Measurements from ENCODE around the gene IL1RAPL1.

DNA sequence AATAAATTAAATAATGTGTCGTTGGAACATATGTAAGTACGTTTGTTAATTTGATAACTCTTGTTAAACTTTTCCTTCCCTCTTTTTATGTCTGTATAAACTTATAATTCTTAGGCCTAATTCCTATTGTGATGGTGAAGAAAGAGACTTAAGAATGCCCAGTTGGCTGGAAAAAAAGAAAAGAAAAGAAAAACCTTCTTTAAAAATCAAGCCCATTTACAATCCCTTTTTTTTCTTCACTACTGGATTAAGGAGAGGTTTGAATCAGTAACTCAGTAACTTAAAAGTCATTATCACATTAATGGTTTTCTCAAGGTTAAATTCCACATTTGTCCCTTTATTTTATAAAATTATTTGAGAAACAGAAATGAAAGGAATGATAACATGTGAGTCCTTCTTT, 1374.8 kb downstream of the IL1RAPL1 start:
- TF ChIP-seq POLR2A (IDR thresholded peaks at IDR 0.05) = no peak
- TF ChIP-seq, protein P1, sequence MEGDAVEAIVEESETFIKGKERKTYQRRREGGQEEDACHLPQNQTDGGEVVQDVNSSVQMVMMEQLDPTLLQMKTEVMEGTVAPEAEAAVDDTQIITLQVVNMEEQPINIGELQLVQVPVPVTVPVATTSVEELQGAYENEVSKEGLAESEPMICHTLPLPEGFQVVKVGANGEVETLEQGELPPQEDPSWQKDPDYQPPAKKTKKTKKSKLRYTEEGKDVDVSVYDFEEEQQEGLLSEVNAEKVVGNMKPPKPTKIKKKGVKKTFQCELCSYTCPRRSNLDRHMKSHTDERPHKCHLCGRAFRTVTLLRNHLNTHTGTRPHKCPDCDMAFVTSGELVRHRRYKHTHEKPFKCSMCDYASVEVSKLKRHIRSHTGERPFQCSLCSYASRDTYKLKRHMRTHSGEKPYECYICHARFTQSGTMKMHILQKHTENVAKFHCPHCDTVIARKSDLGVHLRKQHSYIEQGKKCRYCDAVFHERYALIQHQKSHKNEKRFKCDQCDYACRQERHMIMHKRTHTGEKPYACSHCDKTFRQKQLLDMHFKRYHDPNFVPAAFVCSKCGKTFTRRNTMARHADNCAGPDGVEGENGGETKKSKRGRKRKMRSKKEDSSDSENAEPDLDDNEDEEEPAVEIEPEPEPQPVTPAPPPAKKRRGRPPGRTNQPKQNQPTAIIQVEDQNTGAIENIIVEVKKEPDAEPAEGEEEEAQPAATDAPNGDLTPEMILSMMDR (IDR thresholded peaks at IDR 0.05 in 4 of 5, conservative IDR thresholded peaks at IDR 0.05 in 1 of 5) = no peak

All from gastrocnemius medialis (tissue), 4 donors.